CD14-positive monocyte (primary cell): ENCODE data around the gene BMPR1B. TPM values are rescaled to one million over a fixed set of nuclear protein-coding genes. Genes with fewer than 3 reads are reported as not detected.
A peak's percentile ranks its signal among the peaks of the same experiment; 100 is the strongest.

ENCODE experiments used
- DNase-seq, 3 donors: peaks; one replicate each; pipeline ENCODE4 v3.0.0-alpha.2; 2011 to 2022
- H2AFZ ChIP-seq: 2 replicates; pipeline ENCODE4 v1.6.0; 2012; ENCODE audit warnings: mild to moderate bottlenecking, low read depth, low read length, inconsistent platforms; ENCODE audit not compliant: insufficient read depth, poor library complexity, severe bottlenecking
- H3K27ac ChIP-seq, 2 donors: 1 replicate in 1 of 2; 2 replicates in 1 of 2; pipeline ENCODE4 v1.5.1; 2012 to 2013; ENCODE audit warnings: low read length in 2 of 2, control low read depth in 1 of 2, inconsistent platforms in 1 of 2, low read depth in 1 of 2, mild to moderate bottlenecking in 1 of 2
- H3K27me3 ChIP-seq, 2 donors: one replicate each; pipeline versions ENCODE4 v1.6.0 to v1.6.1; 2011 to 2013; ENCODE audit warnings: low read length in 2 of 2; ENCODE audit not compliant: control insufficient read depth in 2 of 2, insufficient read depth in 2 of 2
- H3K36me3 ChIP-seq, 2 donors: replicated peaks in 1 of 2; 1 replicate in 1 of 2; 2 replicates in 1 of 2; pipeline versions ENCODE4 v1.5.1 to v1.6.1; 2012 to 2013; ENCODE audit warnings: low read length in 2 of 2, control low read depth in 1 of 2, inconsistent platforms in 1 of 2, mild to moderate bottlenecking in 1 of 2; ENCODE audit not compliant: insufficient read depth in 2 of 2, control insufficient read depth in 1 of 2
- H3K4me1 ChIP-seq, 2 donors: 1 replicate in 1 of 2; 2 replicates in 1 of 2; pipeline versions ENCODE4 v1.5.1 to v1.6.1; 2012 to 2013; ENCODE audit warnings: low read length in 2 of 2, control low read depth in 1 of 2, inconsistent platforms in 1 of 2, mild to moderate bottlenecking in 1 of 2, moderate library complexity in 1 of 2; ENCODE audit not compliant: insufficient read depth in 2 of 2, control insufficient read depth in 1 of 2
- H3K4me2 ChIP-seq: replicated peaks from 2 replicates; pipeline ENCODE3; 2012; ENCODE audit warnings: low read length, moderate library complexity, mild to moderate bottlenecking; ENCODE audit not compliant: poor library complexity, severe bottlenecking; ENCODE audit errors: extremely low read depth
- H3K4me3 ChIP-seq, 3 experiments: fragments of 200-600 bp in 1 of 3; sonication (generic) in 1 of 3; replicated peaks in 1 of 3; 1 replicate in 2 of 3; 2 replicates in 1 of 3; pipeline ENCODE4 v1.5.1; 2011 to 2013; ENCODE audit warnings: low read length in 3 of 3, mild to moderate bottlenecking in 3 of 3, control low read depth in 2 of 3, low read depth in 2 of 3, inconsistent platforms in 1 of 3, moderate library complexity in 1 of 3
- H3K79me2 ChIP-seq: 2 replicates; pipeline ENCODE4 v1.6.0; 2012; ENCODE audit warnings: mild to moderate bottlenecking, control low read depth, inconsistent platforms, low read length, moderate library complexity; ENCODE audit not compliant: insufficient read depth
- H3K9ac ChIP-seq: 2 replicates; pipeline ENCODE4 v1.6.0; 2017; ENCODE audit warnings: low read length, mild to moderate bottlenecking; ENCODE audit not compliant: insufficient read depth, poor library complexity, severe bottlenecking
- H3K9me3 ChIP-seq, 2 donors: replicated peaks in 1 of 2; 1 replicate in 1 of 2; 2 replicates in 1 of 2; pipeline versions ENCODE4 v1.5.1 to v1.6.1; 2012 to 2013; ENCODE audit warnings: low read length in 2 of 2, control low read depth in 1 of 2; ENCODE audit not compliant: control insufficient read depth in 1 of 2, insufficient read depth in 1 of 2
- H4K20me1 ChIP-seq: 2 replicates; pipeline ENCODE4 v1.6.0; 2012; ENCODE audit warnings: mild to moderate bottlenecking, low read length, control low read depth, moderate library complexity; ENCODE audit not compliant: insufficient read depth
- H3K27ac Mint-ChIP-seq, 7 donors: one replicate each; pipeline ENCODE4 v1.8.0; 2020; ENCODE audit warnings: mild to moderate bottlenecking in 7 of 7, mixed read lengths in 7 of 7, moderate library complexity in 6 of 7, inconsistent platforms in 2 of 7
- H3K27me3 Mint-ChIP-seq, 3 donors: one replicate each; pipeline ENCODE4 v1.8.0; 2021 to 2022; ENCODE audit warnings: low read depth in 3 of 3, mild to moderate bottlenecking in 3 of 3, mixed read lengths in 3 of 3, moderate library complexity in 3 of 3, inconsistent platforms in 1 of 3
- H3K36me3 Mint-ChIP-seq, 2 donors: one replicate each; pipeline ENCODE4 v1.8.0; 2020; ENCODE audit warnings: mixed read lengths in 2 of 2, inconsistent platforms in 1 of 2, mild to moderate bottlenecking in 1 of 2
- H3K4me1 Mint-ChIP-seq: one replicate; pipeline ENCODE4 v1.8.0; 2020; ENCODE audit warnings: mild to moderate bottlenecking, mixed read lengths
- H3K4me3 Mint-ChIP-seq, 2 donors: one replicate each; pipeline ENCODE4 v1.8.0; 2020; ENCODE audit warnings: mild to moderate bottlenecking in 2 of 2, mixed read lengths in 2 of 2, moderate library complexity in 1 of 2
- H3K9me3 Mint-ChIP-seq, 7 donors: one replicate each; pipeline ENCODE4 v1.8.0; 2020 to 2022; ENCODE audit warnings: mixed read lengths in 7 of 7, mild to moderate bottlenecking in 6 of 7, moderate library complexity in 6 of 7, inconsistent platforms in 2 of 7
- WGBS: methylation state at CpG from one replicate; pipeline ENCODE4 v1.1.5; 2013; ENCODE audit warnings: missing lambda C conversion rate; ENCODE audit not compliant: insufficient coverage; 5-methylcytosine and 5-hydroxymethylcytosine counted together
- intact Hi-C, 2 donors: fragments of 100-400 bp; cut with micrococcal nuclease; formaldehyde crosslinking; loops; one replicate each; pipeline versions ENCODE4 v1.15.0 to v1.15.1; 2023
- polyA plus RNA-seq, 3 donors: library from polyadenylated mRNA; depleted of rRNA in 1 of 3; unstranded in 2 of 3; stranded (reverse) in 1 of 3; fragments of 300-500 nt in 2 of 3; fragments of >200 nt in 1 of 3; fragmentation: Illumina TruSeq in 2 of 3; gene quantifications; 1 replicate in 2 of 3; 2 replicates in 1 of 3; pipeline ENCODE4 v1.2.3, GENCODE V29; 2012 to 2021
- TF ChIP-seq, protein P1 (sequence below): fragments of 200-600 bp; IDR thresholded peaks from one replicate; pipeline ENCODE4 v1.8.0; 2022; ENCODE audit warnings: antibody characterized with exemption, mild to moderate bottlenecking

The BMPR1B gene
- polyA plus RNA-seq, 3 donors, result not detected

DNA sequence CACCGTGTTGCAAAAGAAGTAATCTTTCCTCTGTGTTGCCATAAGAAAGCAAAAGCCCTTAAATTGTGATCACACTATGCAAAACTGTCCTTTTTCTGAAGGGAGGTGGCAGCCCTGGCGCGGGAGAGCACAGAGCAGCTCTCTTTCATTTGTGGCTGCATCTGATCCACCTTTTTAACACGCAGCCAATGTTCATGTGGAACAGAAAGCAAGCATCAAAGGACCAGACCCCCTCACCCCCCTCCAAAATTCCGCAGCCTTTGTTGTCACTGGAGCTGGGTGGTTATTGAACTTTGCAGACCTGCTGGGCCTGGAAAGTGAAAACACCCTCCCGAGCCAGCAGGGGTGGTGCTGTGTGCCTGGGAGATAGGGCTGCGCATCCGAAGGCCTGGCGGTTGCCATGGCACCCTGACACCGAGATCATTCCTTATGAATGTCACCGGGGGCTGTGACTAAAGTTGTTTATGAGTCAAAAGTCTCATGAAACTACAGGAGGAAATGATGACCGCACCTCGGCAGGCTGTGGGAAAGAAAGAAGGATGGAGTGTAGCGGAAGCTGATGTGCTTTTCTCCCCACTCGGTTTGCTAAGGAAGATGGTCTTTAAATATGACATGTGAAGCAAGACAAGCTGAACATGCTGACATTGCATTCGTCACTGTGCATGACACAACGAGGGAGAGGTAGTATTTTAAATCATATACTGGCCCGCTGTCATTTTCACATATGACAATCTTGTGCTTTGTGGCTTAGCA lies 423.7 kb downstream of the BMPR1B start:
- 78% methylated on average over 14 of the region's 18 CpGs for WGBS
- DNase-seq, result peak in 1 of 3 donors; percentile 59
- intact Hi-C loops, result no loop called here

DNA sequence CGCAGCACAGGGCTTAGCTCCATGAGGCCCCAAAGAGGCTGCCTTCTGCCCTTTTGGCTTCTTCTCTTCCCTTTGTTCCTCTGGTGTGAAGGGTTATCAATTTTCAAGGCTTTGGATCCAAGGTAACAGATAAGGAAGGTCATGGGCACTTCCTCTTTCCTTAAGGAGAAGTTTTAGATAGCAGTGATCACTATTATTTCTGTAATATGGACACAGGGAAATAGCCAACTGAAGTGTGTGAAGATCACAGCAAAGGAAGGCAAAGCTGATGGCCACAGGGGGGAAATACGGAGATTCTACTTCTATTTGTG lies 424.2 kb downstream of the BMPR1B start:
- no peaks in the 10 kb centered on the region for H3K27me3 Mint-ChIP-seq
- H3K9me3 Mint-ChIP-seq, result peaks cover 4 to 10% (median 6%) of the 10 kb centered on the region in 7 donors
- H3K36me3 ChIP-seq, result no peaks in the 10 kb centered on the region
- peaks cover 3% of the 10 kb centered on the region for H3K4me1 Mint-ChIP-seq
- H3K79me2 ChIP-seq, result no peaks in the 10 kb centered on the region
- TF ChIP-seq, protein P1, sequence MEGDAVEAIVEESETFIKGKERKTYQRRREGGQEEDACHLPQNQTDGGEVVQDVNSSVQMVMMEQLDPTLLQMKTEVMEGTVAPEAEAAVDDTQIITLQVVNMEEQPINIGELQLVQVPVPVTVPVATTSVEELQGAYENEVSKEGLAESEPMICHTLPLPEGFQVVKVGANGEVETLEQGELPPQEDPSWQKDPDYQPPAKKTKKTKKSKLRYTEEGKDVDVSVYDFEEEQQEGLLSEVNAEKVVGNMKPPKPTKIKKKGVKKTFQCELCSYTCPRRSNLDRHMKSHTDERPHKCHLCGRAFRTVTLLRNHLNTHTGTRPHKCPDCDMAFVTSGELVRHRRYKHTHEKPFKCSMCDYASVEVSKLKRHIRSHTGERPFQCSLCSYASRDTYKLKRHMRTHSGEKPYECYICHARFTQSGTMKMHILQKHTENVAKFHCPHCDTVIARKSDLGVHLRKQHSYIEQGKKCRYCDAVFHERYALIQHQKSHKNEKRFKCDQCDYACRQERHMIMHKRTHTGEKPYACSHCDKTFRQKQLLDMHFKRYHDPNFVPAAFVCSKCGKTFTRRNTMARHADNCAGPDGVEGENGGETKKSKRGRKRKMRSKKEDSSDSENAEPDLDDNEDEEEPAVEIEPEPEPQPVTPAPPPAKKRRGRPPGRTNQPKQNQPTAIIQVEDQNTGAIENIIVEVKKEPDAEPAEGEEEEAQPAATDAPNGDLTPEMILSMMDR, result no peak
- H3K27ac ChIP-seq, result no peak overlapping the region
- H3K27ac Mint-ChIP-seq, result peak overlapping the region in 1 of 7 donors; percentile 31
- no peak overlapping the region for H3K9ac ChIP-seq
- H2AFZ ChIP-seq, result no peak overlapping the region
- no peaks in the 10 kb centered on the region for H3K36me3 Mint-ChIP-seq
- peaks cover 4 to 13% of the 10 kb centered on the region in 2 donors for H3K9me3 ChIP-seq
- no peaks in the 10 kb centered on the region for H4K20me1 ChIP-seq
- intact Hi-C loops, result no loop called here
- H3K27me3 ChIP-seq, result no peaks in the 10 kb centered on the region
- no peak overlapping the region for H3K4me3 ChIP-seq
- H3K4me2 ChIP-seq, result no peak overlapping the region
- H3K4me1 ChIP-seq, result no peaks in the 10 kb centered on the region
- no peak overlapping the region for H3K4me3 Mint-ChIP-seq
- no peak for DNase-seq
- 100% methylated on average over 1 of the region's 2 CpGs for WGBS

More for the DNA sequence above, 423.7 kb downstream of the BMPR1B start:
- Histone ChIP-seq H4K20me1 (no peaks in the 10 kb centered on the region), H3K27ac (no peak overlapping the region), H3K4me2 (no peak overlapping the region), H2AFZ (no peak overlapping the region), H3K9me3 (peaks cover 4 to 16% of the 10 kb centered on the region in 2 donors), H3K4me1 (no peaks in the 10 kb centered on the region), H3K79me2 (no peaks in the 10 kb centered on the region), H3K9ac (no peak overlapping the region), H3K36me3 (no peaks in the 10 kb centered on the region), H3K27me3 (no peaks in the 10 kb centered on the region), H3K4me3 (no peak overlapping the region)
- peaks cover 6 to 12% (median 8%) of the 10 kb centered on the region in 7 donors for H3K9me3 Mint-ChIP-seq
- no peaks in the 10 kb centered on the region for H3K36me3 Mint-ChIP-seq
- H3K27me3 Mint-ChIP-seq, result no peaks in the 10 kb centered on the region
- peaks cover 3% of the 10 kb centered on the region for H3K4me1 Mint-ChIP-seq
- TF ChIP-seq, protein P1, result no peak
- peak overlapping the region in 1 of 7 donors; percentile 31 for H3K27ac Mint-ChIP-seq
- no peak overlapping the region for H3K4me3 Mint-ChIP-seq
